NCI-H2227 (cell line): ENCODE measurements around the gene SYNDIG1.

Experiments used
- DNase-seq: peaks from one replicate; lab custom pipeline; 2025; ENCODE audit not compliant: unreplicated experiment; lab: John Stamatoyannopoulos, UW

Gene SYNDIG1

DNA sequence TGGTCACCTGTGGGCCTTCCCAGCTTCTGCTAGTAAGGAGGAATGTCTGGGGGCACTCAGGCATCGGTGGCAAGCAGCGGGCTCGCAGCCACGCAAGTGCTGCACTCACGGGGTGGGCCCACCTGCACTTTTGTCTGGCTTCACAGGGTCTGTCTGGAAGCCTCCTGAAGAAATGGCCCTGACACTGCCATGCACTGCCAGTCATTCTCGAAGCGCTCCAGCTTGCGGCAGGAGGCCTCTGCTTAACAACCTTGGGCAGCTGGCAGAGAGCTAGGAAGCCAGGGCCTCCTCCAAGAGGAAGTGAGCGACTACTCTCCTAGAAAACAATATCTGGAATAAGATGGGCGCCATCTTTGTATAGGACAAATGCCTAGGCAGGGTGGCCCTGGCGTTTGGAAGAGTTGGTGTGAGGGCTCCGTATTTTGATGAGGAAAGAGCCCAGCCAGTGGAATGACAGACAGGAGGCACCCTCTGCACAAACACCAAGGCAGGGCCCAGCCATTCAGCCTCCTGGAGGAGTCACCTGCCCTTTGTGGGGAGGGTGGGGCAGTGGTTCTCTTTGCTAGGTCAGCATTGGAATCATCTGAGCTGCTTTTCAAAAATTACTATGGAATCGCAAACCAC is 113.9 kb downstream of the SYNDIG1 start:
- no peak for DNase-seq

DNA sequence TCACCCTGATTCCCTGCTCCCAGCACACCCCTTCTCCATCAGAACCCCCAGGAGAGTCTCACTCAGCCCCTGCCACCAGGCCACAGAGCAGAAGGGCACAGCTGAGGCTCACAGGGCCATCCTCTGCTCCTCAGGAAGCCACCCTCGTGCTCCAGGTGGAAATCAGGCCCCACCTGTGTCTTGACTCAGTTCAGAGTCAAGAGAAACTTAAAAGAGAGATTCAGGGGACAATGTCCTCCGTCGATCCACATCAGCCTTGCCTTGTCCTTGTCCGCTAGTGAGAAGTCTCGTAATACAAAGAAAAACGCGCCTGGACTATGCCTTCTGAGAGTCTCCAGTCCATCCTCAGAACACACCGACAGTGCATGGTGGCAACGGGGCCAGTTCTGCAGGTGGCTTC is 114.6 kb downstream of the SYNDIG1 start:
- no peak for DNase-seq

DNA sequence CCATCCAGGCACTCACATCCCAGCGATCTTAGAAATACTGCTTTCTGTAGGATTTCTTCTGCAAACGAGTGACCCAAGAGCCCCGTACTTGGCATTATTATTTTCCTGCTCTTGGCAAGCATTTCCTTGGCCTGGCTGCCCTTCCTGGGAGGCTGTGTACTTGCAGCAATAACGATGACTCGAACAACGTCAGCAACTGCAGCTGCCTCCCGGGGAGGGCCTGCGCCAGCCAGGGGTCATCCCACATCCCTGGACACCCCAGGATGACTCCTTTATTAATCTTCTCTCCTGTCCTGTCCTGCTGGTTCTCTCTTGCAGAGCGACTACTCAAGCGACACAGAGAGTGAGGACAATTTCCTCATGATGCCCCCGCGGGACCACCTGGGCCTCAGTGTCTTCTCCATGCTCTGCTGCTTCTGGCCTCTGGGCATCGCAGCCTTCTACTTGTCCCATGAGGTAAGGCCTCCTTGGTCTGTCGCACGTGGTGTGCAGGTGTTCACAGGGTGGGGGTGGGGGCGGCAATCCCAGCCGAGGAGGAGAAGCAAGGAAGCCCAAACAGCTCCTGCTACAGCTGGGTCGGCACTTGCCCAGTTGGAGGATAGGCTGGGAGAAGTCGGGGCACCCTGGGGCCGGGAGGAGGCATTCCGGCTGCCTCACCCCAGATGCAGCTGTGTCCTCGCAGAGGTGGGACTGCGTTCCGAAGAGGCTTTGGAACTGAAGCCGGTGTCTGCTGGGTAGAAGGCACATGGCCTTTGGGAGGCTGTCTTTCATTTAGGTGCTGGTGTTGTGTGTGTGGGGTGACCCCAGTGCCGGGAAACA is 115.3 kb downstream of the SYNDIG1 start:
- DNase-seq = no peak

DNA sequence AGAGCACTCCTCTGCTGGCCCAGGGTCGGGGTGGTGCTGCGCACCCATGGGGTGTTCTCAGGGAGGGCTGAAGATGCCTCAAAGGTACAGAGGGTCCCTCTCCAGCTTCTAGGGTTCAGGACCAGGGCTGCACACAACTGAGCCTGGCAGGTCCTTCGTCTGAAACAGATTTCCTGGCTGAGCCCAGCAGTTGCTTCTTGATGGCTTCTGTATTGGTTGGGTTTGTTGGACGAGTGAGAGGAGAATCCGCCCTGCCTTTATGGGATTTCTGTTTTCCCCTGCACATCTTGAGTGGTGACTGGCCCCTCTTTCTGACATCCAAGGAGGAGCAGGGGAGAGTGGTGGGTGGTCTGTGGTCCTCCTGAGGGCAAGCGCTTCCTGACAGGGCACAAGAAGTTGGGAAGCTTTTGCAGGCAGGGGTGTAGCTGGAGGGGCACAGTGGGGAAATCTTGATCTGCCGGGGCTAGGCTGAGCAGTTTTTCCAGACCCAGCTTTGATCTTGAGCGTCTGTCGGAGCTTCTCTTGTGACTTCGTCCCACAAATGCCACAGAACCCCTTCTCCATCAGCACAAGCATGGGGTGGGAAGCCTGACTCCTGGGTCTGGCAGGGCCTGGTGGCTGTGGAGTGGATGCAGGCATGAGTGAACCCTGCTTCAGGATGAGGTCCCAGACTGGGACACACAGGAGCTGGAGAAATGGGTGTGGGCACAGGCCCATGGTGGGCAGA is 116.5 kb downstream of the SYNDIG1 start:
- DNase-seq = no peak

DNA sequence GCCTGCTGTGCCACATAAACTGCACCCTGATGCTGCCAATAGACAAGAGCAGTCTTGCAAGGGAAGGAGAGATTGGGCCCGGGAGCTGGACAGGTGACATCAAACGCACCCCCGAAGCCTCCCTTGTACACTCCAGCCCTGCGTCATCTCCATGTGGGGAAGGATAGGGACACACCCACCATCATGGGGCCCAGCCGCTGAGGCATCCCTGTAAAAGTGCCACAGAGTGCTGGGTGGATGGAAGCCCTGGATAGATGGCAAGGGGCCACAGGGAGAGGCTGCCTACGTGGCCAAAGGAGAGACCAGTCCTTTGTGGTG is 117.1 kb downstream of the SYNDIG1 start:
- no peak for DNase-seq

DNA sequence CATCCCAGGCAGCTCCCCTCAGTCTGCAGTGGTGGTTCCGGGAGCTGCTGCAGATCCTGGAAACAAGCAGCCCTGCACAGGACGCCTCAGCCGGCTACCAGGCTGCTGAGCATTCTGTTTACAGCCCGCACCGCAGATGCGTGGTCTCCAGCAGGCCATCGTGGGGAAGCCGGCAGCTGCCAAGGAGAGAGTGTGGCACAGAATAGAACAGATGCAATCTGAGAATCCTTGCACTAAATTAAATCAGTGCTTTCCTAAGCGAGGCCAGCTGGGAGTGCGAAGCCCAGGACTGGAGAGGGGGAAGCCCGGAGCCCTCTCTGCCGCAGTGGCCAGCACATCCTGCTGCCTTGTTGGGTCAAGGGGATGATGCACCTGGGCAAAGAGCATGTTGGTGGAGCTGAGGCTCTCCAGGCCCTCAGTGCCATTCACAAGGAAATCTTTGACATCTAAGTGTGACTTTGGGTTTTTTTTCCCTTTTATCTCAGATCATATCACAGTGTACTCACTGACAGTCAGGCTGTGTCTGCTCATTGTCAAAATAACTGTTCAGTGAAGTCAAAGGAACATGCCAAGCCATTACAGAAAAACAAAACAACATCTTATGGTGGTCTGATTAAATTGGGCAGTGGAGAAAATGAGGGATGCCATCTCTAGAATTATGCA is 118.1 kb downstream of the SYNDIG1 start:
- no peak for DNase-seq

DNA sequence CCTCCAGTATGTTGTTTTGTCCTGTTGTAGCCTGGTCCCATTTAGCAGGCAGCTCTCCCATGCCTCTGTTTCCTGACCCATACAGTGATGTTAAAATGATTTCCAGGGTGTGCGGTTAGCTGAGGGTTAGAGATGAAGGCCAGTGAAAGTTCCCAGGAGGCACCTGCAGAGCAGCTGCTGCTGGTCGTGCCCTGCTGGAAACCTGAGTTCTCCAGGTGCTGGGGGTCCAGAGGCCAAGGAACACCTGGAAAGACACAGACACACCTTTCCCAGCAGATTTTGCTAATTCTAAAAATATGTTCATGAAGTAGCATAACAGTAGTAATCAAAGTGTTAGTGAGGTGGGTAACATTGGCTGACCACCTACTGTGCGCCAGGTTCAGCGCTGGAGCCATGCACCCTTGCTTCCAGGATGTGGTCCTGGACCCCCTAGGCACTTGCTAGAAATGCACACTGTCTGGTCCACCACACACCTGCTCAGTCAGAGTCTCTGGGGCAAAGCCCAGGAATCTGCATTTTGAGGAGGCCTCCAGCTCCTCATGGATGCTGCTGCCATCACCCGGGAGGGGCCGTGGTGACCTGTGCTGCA is 118.7 kb downstream of the SYNDIG1 start:
- DNase-seq = no peak

DNA sequence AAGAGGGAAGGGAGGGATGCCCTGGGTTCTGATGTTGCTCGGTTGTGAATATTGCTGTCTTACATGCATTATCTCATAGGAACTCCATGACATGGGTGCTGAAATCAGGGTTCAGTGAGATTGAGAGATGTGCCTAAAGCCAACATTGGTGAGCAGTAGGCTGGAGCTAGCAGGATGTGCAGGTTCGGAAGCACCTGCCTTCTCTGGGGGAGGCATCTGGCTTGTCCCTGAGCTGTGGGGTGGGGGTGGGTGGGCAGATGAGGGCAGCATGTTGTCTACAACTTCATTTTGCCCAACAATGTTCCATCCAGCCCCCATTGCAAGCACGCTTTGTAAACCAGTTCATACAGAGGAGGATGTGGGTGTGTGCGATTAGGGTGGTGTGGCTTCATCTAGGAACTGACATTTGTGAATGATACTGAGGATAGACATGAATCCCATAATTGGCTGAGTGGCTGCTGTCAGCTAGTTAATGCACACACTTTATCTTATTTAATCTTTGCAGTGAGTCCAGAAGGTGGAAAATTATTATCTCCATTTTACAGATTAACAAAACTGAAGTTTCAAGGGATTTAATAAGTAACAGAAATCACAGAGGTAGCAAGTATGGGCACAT is 119.4 kb downstream of the SYNDIG1 start:
- no peak for DNase-seq

DNA sequence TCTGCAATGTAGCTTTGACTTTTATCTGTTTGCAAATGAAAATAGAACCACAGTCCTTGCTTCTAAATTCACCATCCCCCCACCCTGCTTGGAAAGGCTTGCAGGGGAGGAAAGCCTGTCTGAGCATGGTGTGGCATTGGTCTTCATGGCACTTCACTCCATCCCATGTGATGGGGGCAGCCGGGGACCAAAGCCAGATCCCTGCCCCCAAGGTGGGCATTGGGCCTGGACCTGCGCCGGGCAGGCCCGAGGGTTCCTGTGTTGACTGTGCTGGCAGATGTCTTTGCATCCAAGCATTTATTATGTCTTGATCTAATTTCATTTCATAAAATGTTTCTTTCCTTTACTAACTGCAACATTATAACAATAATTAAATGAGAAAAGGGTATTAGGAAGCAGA is 120.0 kb downstream of the SYNDIG1 start:
- no peak for DNase-seq

DNA sequence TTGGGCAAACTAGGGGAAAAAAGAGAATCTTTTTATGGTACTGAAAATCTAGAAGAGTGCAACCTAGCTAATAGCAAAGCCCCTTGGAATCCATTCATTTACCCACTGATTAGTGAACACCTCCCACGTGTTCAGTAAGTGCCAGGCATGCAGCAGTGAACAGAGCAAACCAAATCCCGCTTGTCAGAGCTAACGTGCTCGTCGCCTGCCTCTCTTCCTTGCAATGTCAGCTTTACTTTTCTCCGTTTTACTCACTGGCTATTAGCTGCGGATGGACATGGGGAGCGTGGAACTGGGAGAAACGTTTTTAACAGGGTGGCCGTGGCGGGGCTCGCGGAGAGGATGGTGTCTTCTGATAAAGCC is 120.4 kb downstream of the SYNDIG1 start:
- DNase-seq = no peak

DNA sequence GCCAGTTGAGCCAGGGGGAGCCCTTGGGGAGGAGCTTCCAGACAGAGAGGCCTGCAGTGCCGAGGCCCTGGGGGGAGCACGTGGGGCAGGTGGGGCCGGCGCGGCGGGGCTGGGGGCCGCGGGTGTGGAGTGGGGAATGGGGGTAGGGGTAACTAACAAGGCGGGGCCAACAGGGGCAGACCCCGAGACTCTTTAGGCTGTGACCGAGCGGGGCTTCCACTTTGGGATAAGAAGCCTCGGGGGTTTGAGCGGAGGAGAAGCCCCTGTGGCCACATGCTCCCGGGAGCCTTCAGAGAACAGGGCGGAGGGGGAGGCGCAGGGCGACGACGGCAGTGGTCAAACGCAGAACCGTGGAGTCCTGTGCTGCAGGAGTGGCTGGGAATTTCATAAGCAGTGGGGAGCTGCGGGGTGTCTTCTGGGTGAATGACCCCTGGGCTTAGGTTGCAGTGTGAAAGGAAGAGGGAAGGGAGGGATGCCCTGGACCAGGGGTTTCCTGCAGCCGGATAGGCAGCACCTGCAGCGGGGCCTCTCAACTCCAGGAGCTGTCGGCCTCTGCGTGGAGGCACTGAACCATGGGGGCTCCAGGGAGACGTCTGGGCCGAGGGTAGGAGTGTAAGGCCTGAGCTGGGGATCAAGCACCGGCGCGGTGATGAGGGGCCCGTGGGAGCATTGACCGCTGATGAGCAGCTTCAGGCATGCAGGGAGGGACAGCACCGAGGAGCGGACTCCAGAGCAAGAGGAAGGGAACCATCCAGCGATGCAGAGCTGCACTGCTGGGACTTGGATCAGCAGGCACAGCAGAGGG is 121.0 kb downstream of the SYNDIG1 start:
- no peak for DNase-seq

DNA sequence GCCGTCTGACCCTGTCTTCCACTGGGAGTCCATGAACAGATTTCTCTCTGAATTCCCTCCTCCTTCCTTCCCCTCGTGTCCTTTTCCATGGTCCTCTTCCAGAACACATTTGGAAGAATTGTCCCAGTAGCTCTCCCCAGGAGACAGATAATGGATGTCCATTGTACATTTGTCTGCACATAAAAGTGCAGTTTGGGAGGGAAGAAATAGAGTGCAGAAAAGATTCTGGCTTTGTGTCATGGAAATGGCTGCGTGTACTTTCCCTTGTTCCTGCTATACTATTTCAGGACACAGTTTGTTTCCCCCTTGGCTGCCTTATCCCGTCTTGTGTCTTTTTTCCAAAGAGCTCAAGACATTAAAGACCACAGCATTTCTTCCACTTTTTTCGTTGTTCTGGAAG is 127.6 kb downstream of the SYNDIG1 start:
- DNase-seq = no peak

DNA sequence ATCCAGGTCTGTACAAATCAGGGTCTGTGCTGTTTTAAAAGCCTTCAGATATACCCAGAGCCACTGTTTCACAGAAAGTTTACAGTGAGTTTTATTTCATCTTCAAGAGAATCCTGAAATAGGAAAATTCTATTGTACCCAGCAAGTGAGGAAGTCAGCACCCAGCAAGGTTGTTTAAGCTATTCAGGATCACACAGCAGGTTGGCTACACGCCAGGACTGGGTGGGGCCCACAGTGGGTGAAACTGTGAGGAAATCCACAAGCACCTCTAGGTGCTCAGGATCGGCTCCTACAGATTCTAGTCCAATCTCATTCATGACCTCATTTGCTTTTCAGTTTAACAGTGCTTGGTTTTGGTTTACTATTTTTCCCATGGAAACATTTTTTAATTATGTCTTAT is 128.9 kb downstream of the SYNDIG1 start:
- no peak for DNase-seq

DNA sequence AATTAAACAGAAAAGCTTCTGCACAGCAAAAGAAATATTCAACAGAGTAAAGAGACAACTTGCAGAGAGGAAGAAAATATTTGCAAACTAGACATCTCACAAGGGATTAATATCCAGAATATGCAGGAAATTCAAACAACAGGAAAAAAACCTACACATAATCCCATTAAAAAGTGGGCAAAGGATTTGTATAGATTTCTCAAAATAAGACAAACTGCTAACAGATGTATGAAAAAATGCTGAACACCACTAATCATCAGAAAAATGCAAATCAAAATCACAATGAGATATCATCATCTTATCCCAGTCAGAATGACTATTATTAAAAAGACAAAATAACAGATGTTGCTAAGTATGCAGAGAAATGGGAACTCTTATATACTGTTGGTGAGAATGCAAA is 129.6 kb downstream of the SYNDIG1 start:
- DNase-seq = no peak

DNA sequence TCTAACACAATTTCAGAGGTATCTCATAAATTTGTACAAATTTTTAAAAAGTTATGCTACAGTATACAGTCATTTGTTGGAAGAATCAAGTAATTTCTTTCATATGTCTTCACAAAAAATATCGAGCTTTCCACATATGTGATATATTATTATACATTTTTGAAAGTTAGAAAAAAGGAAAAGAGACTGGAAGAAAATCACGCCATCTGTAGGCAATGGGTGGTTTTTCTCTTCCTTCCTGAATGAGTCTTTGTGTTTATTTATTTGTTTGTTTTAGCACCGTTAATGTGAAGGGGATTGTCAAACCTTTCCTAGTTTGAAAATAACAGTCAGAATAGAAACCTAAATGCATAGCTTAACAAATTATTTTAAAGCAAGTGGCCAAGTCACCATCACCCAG is 130.6 kb downstream of the SYNDIG1 start:
- DNase-seq = no peak

DNA sequence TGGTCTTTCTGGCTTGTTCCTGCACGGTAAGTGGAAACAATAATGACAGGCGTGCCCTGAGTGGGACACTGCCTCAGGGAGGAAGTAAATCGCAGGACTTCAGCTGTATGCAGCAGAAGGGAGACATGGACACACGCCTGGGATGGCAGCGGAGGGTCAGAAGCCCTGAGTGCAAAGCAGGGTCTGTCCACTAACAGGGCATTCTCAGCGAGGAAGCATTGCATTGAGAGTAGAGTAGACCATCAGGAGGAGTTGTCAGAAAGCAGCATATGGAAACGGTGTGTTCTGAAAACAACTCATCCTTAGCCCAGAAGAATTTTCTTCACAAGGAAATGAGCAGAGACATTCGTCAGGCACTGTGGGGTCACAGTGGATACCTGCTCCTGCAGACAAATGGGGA is 134.0 kb downstream of the SYNDIG1 start:
- no peak for DNase-seq

DNA sequence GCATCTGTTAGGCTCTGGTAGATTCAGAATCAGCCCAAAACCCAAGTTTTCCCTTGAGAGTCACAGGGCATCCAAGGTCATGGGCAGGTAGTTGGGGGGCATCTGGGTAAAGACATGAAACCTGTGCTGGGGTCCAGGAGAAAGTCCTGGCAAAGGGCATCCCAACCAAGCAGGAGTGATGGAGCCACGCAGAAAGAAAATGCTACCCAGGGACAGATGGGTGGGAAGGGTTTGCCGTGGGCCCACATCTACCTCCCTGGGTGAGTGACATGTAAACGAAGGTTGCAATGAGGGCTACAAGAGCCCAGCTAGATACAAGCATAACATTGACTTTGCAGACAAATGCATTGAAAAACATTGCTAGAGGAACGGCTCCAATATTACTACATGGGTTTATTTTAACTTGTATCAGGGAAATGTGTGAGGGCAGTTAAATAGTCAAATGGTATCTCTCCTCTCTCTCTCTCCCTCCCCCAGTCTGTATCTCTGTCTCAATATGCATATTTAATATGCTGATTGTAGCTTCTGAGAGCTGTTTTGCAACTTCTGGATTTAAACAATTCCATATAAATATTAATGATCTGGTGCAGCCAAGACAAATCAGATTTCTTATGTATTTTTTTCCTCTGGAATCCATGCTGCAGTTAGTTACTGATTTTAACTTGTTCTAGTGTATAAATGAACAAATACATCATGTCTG is 135.7 kb downstream of the SYNDIG1 start:
- DNase-seq = no peak

DNA sequence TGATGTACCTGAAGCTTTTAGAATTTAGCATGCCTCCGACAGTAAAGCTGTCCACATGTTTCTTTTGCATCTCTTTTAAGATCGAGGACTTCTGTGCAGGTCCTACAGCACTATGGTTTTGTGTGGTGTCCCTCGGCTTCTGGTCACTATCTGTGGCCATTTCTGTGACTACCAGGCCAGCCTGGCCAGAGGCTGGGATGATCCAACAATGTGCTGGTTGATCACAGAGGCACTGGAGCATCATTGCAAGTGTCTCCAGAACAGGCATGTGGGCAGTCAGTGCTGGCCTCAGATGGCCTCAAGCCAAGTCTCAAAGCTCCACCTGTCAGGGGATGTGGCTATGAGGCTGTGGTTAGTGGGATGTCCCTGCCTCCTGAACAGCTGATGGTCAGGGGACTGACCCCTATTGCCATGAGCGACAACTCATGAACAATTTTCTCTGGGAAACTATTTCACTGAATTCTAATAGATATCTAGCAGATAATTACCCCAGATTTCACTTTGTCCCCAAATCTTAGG is 136.6 kb downstream of the SYNDIG1 start:
- no peak for DNase-seq

DNA sequence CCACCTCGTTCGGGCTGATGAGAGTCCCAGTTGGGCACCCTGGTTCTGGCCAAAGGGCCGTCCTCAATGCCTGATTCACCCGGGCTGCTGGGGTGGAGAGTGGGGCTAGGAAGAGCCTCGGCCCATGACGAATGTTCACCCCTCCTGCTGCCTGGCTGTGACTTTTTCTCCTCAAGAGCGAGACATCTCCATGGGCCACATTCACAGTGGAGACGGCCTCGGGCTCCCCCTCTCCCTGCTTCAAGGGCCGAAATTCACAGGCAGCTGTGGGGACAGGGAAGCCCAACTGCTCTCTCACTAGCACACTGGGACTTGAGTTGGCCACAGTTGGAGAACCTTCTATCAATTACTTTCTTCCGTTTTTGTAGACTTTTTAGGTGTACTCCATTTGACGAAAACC is 138.0 kb downstream of the SYNDIG1 start:
- no peak for DNase-seq
